ENCODE data around the gene UNC5C. TPM values are rescaled to one million over a fixed set of nuclear protein-coding genes. Genes with fewer than 3 reads are reported as not detected.

Gene UNC5C
- total RNA-seq, 2 experiments from 2014 or later: not detected

- Histone ChIP-seq H3K9me3 (ENCODE audit: low read length) (no peaks in the 10 kb centered on the region), H3K27ac (ENCODE audit: low read depth, low read length, poor library complexity, severe bottlenecking) (no peak overlapping the region), H3K4me3 (ENCODE audit: low read depth, low read length, poor library complexity, severe bottlenecking) (no peak overlapping the region), H3K36me3 (ENCODE audit: insufficient read depth, low read length) (no peaks in the 10 kb centered on the region), H3K79me2 (ENCODE audit: insufficient read depth, low read depth, low read length) (no peaks in the 10 kb centered on the region), H3K4me2 (ENCODE audit: low read length) (no peak overlapping the region), H2AFZ (ENCODE audit: low read length) (no peak overlapping the region), H3K9me2 (ENCODE audit: insufficient read depth, low read length) (no peaks in the 10 kb centered on the region), H3K4me1 (ENCODE audit: insufficient read depth, low read length, poor library complexity, severe bottlenecking) (no peaks in the 10 kb centered on the region), H4K20me1 (ENCODE audit: insufficient read depth, low read length) (no peaks in the 10 kb centered on the region)
- DNase-seq (ENCODE audit: low spot score): no peak
- intact Hi-C loops (cut with micrococcal nuclease; ENCODE audit: unreplicated experiment): no loop called here
- ChIA-PET POLR2A (interaction anchor here (1.3 kb wide), 1 partner anchor 40 kb away, joined by 4 read pairs; no protein-coding TSS in a partner anchor), CTCF (ENCODE audit: unreplicated experiment) (no interaction called here)
- no peak for TF ChIP-seq CTCF (conservative IDR thresholded peaks at IDR 0.05; ENCODE audit: low read length)
- no peak for TF ChIP-seq EZH2phosphoT487 (IDR thresholded peaks at IDR 0.05; ENCODE audit: borderline replicate concordance, low read depth, low read length)
- no TSS peak for BruUV-seq (replicated peaks)
Measured at GRCh38 chr4:95255396-95256107, 293.2 kb downstream of the UNC5C start.

- BruUV-seq (replicated peaks): no TSS peak
- POLR2A ChIA-PET: no interaction called here
- no peak overlapping the region for H2AFZ ChIP-seq (ENCODE audit: low read length)
Measured at GRCh38 chr4:95251568-95251967, 297.2 kb downstream of the UNC5C start.

More at GRCh38 chr4:95251568-95251967, 297.2 kb downstream of the UNC5C start:
- Histone ChIP-seq H3K4me1 (ENCODE audit: insufficient read depth, low read length, poor library complexity, severe bottlenecking) (no peaks in the 10 kb centered on the region), H3K36me3 (ENCODE audit: insufficient read depth, low read length) (no peaks in the 10 kb centered on the region), H3K9me3 (ENCODE audit: low read length) (no peaks in the 10 kb centered on the region), H3K9me2 (ENCODE audit: insufficient read depth, low read length) (no peaks in the 10 kb centered on the region), H3K79me2 (ENCODE audit: insufficient read depth, low read depth, low read length) (no peaks in the 10 kb centered on the region), H3K4me3 (ENCODE audit: low read depth, low read length, poor library complexity, severe bottlenecking) (no peak overlapping the region), H3K27ac (ENCODE audit: low read depth, low read length, poor library complexity, severe bottlenecking) (no peak overlapping the region), H3K4me2 (ENCODE audit: low read length) (no peak overlapping the region), H4K20me1 (ENCODE audit: insufficient read depth, low read length) (no peaks in the 10 kb centered on the region)
- CTCF ChIA-PET (ENCODE audit: unreplicated experiment): no interaction called here
- TF ChIP-seq CTCF (conservative IDR thresholded peaks at IDR 0.05; ENCODE audit: low read length) (no peak), EZH2phosphoT487 (IDR thresholded peaks at IDR 0.05; ENCODE audit: borderline replicate concordance, low read depth, low read length) (no peak)
- no peak for DNase-seq (ENCODE audit: low spot score)
- intact Hi-C loops (cut with micrococcal nuclease; ENCODE audit: unreplicated experiment): no loop called here
